Kidney (tissue), 14 donors: Measurements from ENCODE around the gene TMEM263. TPM values are rescaled to one million over a fixed set of nuclear protein-coding genes. Genes with fewer than 3 reads are reported as not detected.

Source experiments
- DNase-seq, 5 donors: peaks; one replicate each; pipeline ENCODE4 v3.0.0-alpha.2; 2013 to 2020
- FAIRE-seq: peaks from 2 replicates; lab custom pipeline; 2012; peaks lifted over from hg19 to GRCh38; lab: Jason Lieb, UNC
- H3K27ac ChIP-seq, 2 donors: one replicate each; pipeline ENCODE4 v1.7.0; 2013; ENCODE audit warnings: low read depth in 2 of 2, low read length in 2 of 2, inconsistent platforms in 1 of 2
- H3K27me3 ChIP-seq: one replicate; pipeline ENCODE4 v1.7.1; 2013; ENCODE audit warnings: low read length, inconsistent platforms; ENCODE audit not compliant: control insufficient read depth, insufficient read depth
- H3K36me3 ChIP-seq, 3 donors: one replicate each; pipeline versions ENCODE4 v1.7.0 to v1.7.1; 2013; ENCODE audit warnings: low read length in 3 of 3, control low read depth in 1 of 3, inconsistent platforms in 1 of 3; ENCODE audit not compliant: insufficient read depth in 3 of 3, control insufficient read depth in 2 of 3
- H3K4me1 ChIP-seq, 3 donors: one replicate each; pipeline versions ENCODE4 v1.7.0 to v1.7.1; 2013; ENCODE audit warnings: low read length in 3 of 3, inconsistent platforms in 1 of 3, low read depth in 1 of 3; ENCODE audit not compliant: control insufficient read depth in 2 of 3, insufficient read depth in 2 of 3
- H3K4me3 ChIP-seq, 3 donors: one replicate each; pipeline versions ENCODE4 v1.7.0 to v1.8.1; 2013; ENCODE audit warnings: low read length in 3 of 3, control low read depth in 1 of 3, inconsistent platforms in 1 of 3
- H3K9ac ChIP-seq, 3 donors: one replicate each; pipeline versions ENCODE4 v1.7.0 to v1.7.1; 2013; ENCODE audit warnings: low read length in 3 of 3, control low read depth in 1 of 3, inconsistent platforms in 1 of 3
- H3K9me3 ChIP-seq, 3 donors: one replicate each; pipeline versions ENCODE4 v1.7.0 to v1.7.1; 2013; ENCODE audit warnings: low read length in 3 of 3, control low read depth in 1 of 3, inconsistent platforms in 1 of 3; ENCODE audit not compliant: control insufficient read depth in 2 of 3, insufficient read depth in 1 of 3
- CTCF ChIP-seq: IDR thresholded peaks from 3 replicates; pipeline ENCODE4 v1.5.1; 2012; ENCODE audit warnings: mild to moderate bottlenecking, moderate library complexity, borderline replicate concordance; ENCODE audit not compliant: insufficient read depth; ENCODE audit errors: extremely low read depth
- intact Hi-C: fragments of 100-400 bp; cut with DNase I; formaldehyde crosslinking; loops from one replicate; pipeline ENCODE4 v1.11.1; 2022
- polyA plus RNA-seq: library from polyadenylated mRNA; stranded (reverse); fragments of 350-450 nt; fragmentation: Illumina TruSeq; extraction: RNeasy Lipid Tissue Mini Kit (QIAGEN cat#74804); gene quantifications from one replicate; pipeline ENCODE4 v1.2.3, GENCODE V29; 2014; ENCODE audit warnings: low read depth, low replicate concordance; ENCODE audit not compliant: insufficient read depth
- total RNA-seq: library from RNA; stranded (reverse); fragmentation: NEBNext Ultra II Directional; extraction: Animal tissue kit (Norgen Biotek cat#: 25700); gene quantifications from one replicate; pipeline ENCODE4 v1.2.1, GENCODE V29; 2021
- donor health status: control.
- donor health status: control.
- donor health status: control.
- donor health status: control.
- donor health status: control.
- donor health status: DM: yes; HTN: yes; CAD: no.
- donor health status: Normal renal cell carcinoma (clear cell type).

The TMEM263 gene
- total and polyA plus RNA-seq, 2 donors from 2014 or later, result 28.7 to 43.1 TPM

DNA sequence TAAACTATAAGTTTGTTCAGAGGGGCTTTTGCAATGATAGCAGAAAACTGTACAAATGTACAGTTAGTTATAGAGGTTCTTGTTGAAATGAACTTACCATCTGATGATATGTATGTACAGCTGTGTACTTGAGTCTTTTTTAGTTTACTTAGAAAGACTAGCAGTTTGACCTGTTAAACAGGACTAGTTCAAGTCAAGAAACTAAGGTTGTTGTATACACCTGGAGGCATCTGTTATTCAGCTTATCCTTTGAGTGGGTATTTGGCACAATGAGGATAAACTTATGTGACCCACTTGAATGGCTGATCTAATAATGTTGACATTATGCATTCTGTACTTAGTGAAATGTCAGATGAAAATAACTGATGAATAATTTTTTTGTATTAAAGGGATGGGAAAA lies 17.8 kb downstream of the TMEM263 start:
- Histone ChIP-seq H3K27ac (peak overlapping the region in 1 of 2 donors; percentile 18), H3K36me3 (peaks cover 2 to 15% (median 4%) of the 10 kb centered on the region in 3 donors), H3K4me1 (peaks cover 0 to 46% (median 10%) of the 10 kb centered on the region in 3 donors), H3K27me3 (no peaks in the 10 kb centered on the region), H3K4me3 (no peak overlapping the region), H3K9ac (no peak overlapping the region), H3K9me3 (no peaks in the 10 kb centered on the region)
- DNase-seq (no peak), FAIRE-seq (no peak)
- intact Hi-C loops, result no loop called here
- no peak for TF ChIP-seq CTCF

DNA sequence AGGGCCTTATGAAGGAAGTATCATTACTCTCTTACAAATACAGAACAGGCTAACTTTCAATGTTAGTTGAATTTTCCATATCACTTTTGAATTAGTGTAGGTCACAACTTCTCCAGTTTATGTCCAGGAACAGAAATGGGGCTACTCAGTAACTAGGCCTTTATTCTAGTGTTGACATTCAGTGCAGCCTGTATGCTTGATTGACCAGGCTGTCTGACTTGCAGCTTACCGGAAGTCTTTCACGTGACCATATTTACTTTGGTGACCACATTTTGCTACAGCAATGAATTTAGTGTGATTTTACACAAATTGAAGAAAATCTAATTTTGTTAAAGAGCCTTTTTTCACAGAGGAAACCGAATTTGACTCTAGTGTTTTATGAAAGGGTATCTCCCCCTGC lies 18.8 kb downstream of the TMEM263 start:
- FAIRE-seq, result peak; percentile 77
- Histone ChIP-seq H3K27ac (peak overlapping the region; percentile 16 to 40), H3K9me3 (no peaks in the 10 kb centered on the region), H3K4me3 (peak overlapping the region in 1 of 3 donors; percentile 1), H3K9ac (no peak overlapping the region), H3K27me3 (no peaks in the 10 kb centered on the region), H3K36me3 (peaks cover 2 to 15% (median 4%) of the 10 kb centered on the region in 3 donors), H3K4me1 (peaks cover 0 to 46% (median 10%) of the 10 kb centered on the region in 3 donors)
- intact Hi-C loops, result no loop called here
- peak in 2 of 5 donors; percentile 62 to 75 for DNase-seq
- no peak for TF ChIP-seq CTCF

GRCh38 chr12:106975098-106975497 lies 19.4 kb downstream of the TMEM263 start:
- Histone ChIP-seq H3K4me3 (no peak overlapping the region), H3K27ac (peak overlapping the region; percentile 14 to 40), H3K4me1 (peaks cover 0 to 46% (median 10%) of the 10 kb centered on the region in 3 donors), H3K27me3 (no peaks in the 10 kb centered on the region), H3K9ac (no peak overlapping the region), H3K9me3 (no peaks in the 10 kb centered on the region), H3K36me3 (peaks cover 2 to 15% (median 4%) of the 10 kb centered on the region in 3 donors)
- TF ChIP-seq CTCF, result no peak
- FAIRE-seq (no peak), DNase-seq (no peak)
- intact Hi-C loops, result no loop called here
